WTC11 (cell line): ENCODE data around the gene C4orf50. TPM values are rescaled to one million over a fixed set of nuclear protein-coding genes. Genes with fewer than 3 reads are reported as not detected.

Experiments used
- ATAC-seq: fragments of 200-7000 bp; cut with Tn5 transposase; 2 replicates; pipeline ENCODE4 v1.10.0; 2021; ENCODE audit warnings: mild to moderate bottlenecking, moderate library complexity
- CTCF ChIA-PET: fragments of 300-600 bp; sonication (Branson Sonifier 250); formaldehyde crosslinking; loops from one replicate; lab custom pipeline; 2021; ENCODE audit warnings: antibody characterized with exemption; lab: Charles Lee
- POLR2A ChIA-PET: fragments of 350-600 bp; sonication (Branson Sonifier 250); formaldehyde crosslinking; loops from one replicate; lab custom pipeline; 2021; ENCODE audit warnings: antibody characterized with exemption; lab: Charles Lee
- DNase-seq: peaks from one replicate; pipeline ENCODE4 v3.0.0; 2021; ENCODE audit warnings: low spot score
- H3K27ac Mint-ChIP-seq: 2 replicates; pipeline ENCODE4 v1.8.0; 2021; ENCODE audit warnings: mixed read lengths
- H3K27me3 Mint-ChIP-seq: 2 replicates; pipeline ENCODE4 v1.8.0; 2021; ENCODE audit warnings: low read depth, mild to moderate bottlenecking, moderate library complexity, mixed read lengths
- H3K36me3 Mint-ChIP-seq: 2 replicates; pipeline ENCODE4 v1.8.0; 2021; ENCODE audit warnings: mixed read lengths
- H3K4me1 Mint-ChIP-seq: 2 replicates; pipeline ENCODE4 v1.8.0; 2022; ENCODE audit warnings: mixed read lengths
- H3K4me3 Mint-ChIP-seq: 2 replicates; pipeline ENCODE4 v1.8.0; 2021; ENCODE audit warnings: mild to moderate bottlenecking, moderate library complexity, mixed read lengths
- H3K9me3 Mint-ChIP-seq: 2 replicates; pipeline ENCODE4 v1.8.0; 2021; ENCODE audit warnings: mixed read lengths
- IRF2 ChIP-seq: sonication (generic); formaldehyde crosslinking; IDR thresholded peaks from 2 replicates; pipeline ENCODE4 v1.8.0; 2022; ENCODE audit warnings: low read depth, missing genetic modification reagents, borderline replicate concordance
- MYBL2 ChIP-seq: sonication (generic); formaldehyde crosslinking; IDR thresholded peaks from 2 replicates; pipeline ENCODE4 v1.8.1; 2023; ENCODE audit warnings: mild to moderate bottlenecking, moderate library complexity, missing genetic modification reagents
- NFYB ChIP-seq: sonication (generic); formaldehyde crosslinking; conservative IDR thresholded peaks from 2 replicates; pipeline ENCODE4 v1.8.0; 2022; ENCODE audit warnings: low read depth, missing genetic modification reagents
- NR1H2 ChIP-seq: sonication (generic); formaldehyde crosslinking; IDR thresholded peaks from 2 replicates; pipeline ENCODE4 v1.9.0; 2021; ENCODE audit warnings: mild to moderate bottlenecking, moderate library complexity, missing genetic modification reagents
- NR2C2 ChIP-seq: sonication (generic); formaldehyde crosslinking; IDR thresholded peaks from 2 replicates; pipeline ENCODE4 v1.8.0; 2022; ENCODE audit warnings: mild to moderate bottlenecking, missing genetic modification reagents
- NR3C1 ChIP-seq: sonication (generic); formaldehyde crosslinking; conservative IDR thresholded peaks from 2 replicates; pipeline ENCODE4 v1.8.1; 2023; ENCODE audit warnings: low read depth, mild to moderate bottlenecking, missing genetic modification reagents
- PRRX2 ChIP-seq: fragments of 250-450 bp; sonication (Bioruptor Pico); IDR thresholded peaks from 2 replicates; pipeline ENCODE4 v1.8.0; 2021; ENCODE audit warnings: mild to moderate bottlenecking
- RELA ChIP-seq: sonication (generic); formaldehyde crosslinking; IDR thresholded peaks from 2 replicates; pipeline ENCODE4 v1.8.1; 2022; ENCODE audit warnings: missing genetic modification reagents, mild to moderate bottlenecking, borderline replicate concordance
- SMAD3 ChIP-seq: sonication (generic); formaldehyde crosslinking; IDR thresholded peaks from 2 replicates; pipeline ENCODE4 v1.8.0; 2022; ENCODE audit warnings: missing genetic modification reagents, mild to moderate bottlenecking, borderline replicate concordance
- TCF7 ChIP-seq: sonication (generic); formaldehyde crosslinking; IDR thresholded peaks from 2 replicates; pipeline ENCODE4 v1.8.0; 2022; ENCODE audit warnings: mild to moderate bottlenecking, low read depth, missing genetic modification reagents, moderate library complexity
- ZNF121 ChIP-seq: sonication (generic); formaldehyde crosslinking; IDR thresholded peaks from 2 replicates; pipeline ENCODE4 v1.8.0; 2023; ENCODE audit warnings: missing genetic modification reagents
- ZNF219 ChIP-seq: sonication (generic); formaldehyde crosslinking; IDR thresholded peaks from 2 replicates; pipeline ENCODE4 v1.8.0; 2023; ENCODE audit warnings: missing genetic modification reagents, mild to moderate bottlenecking, borderline replicate concordance
- ZNF416 ChIP-seq: fragments of 250-450 bp; sonication (Bioruptor Pico); IDR thresholded peaks from 2 replicates; pipeline ENCODE4 v1.9.0; 2021; ENCODE audit warnings: mild to moderate bottlenecking, inconsistent platforms
- ZNF671 ChIP-seq: fragments of 250-450 bp; sonication (Bioruptor Pico); IDR thresholded peaks from 2 replicates; pipeline ENCODE4 v1.8.0; 2021; ENCODE audit warnings: mild to moderate bottlenecking
- total RNA-seq: library from RNA; stranded (reverse); gene quantifications from 3 replicates; pipeline ENCODE4 v1.2.3, GENCODE V29; 2021
- TF ChIP-seq, protein P1 (sequence below): fragments of 250-450 bp; sonication (Bioruptor Pico); IDR thresholded peaks from 2 replicates; pipeline ENCODE4 v1.9.0; 2021; ENCODE audit warnings: mild to moderate bottlenecking, borderline replicate concordance
- TF ChIP-seq, protein P2 (sequence below): sonication (generic); formaldehyde crosslinking; IDR thresholded peaks from 2 replicates; pipeline ENCODE4 v1.8.1; 2022; ENCODE audit warnings: low read depth, missing genetic modification reagents, borderline replicate concordance
- TF ChIP-seq, protein P3 (sequence below): sonication (generic); formaldehyde crosslinking; IDR thresholded peaks from 2 replicates; pipeline ENCODE4 v1.8.1; 2022; ENCODE audit warnings: mild to moderate bottlenecking, moderate library complexity, missing genetic modification reagents
- TF ChIP-seq, protein P4 (sequence below): fragments of 250-450 bp; sonication (Bioruptor Pico); IDR thresholded peaks from 2 replicates; pipeline ENCODE4 v2.1.2; 2022; ENCODE audit warnings: mild to moderate bottlenecking, moderate library complexity
- TF ChIP-seq, protein P5 (sequence below): sonication (generic); formaldehyde crosslinking; IDR thresholded peaks from 2 replicates; pipeline ENCODE4 v1.8.0; 2022; ENCODE audit warnings: mild to moderate bottlenecking, missing genetic modification reagents
- TF ChIP-seq, protein P6 (sequence below): sonication (generic); formaldehyde crosslinking; IDR thresholded peaks from 2 replicates; pipeline ENCODE4 v1.8.0; 2022; ENCODE audit warnings: missing genetic modification reagents

The C4orf50 gene
- total RNA-seq, 1 experiment from 2014 or later: 0.17 TPM

DNA sequence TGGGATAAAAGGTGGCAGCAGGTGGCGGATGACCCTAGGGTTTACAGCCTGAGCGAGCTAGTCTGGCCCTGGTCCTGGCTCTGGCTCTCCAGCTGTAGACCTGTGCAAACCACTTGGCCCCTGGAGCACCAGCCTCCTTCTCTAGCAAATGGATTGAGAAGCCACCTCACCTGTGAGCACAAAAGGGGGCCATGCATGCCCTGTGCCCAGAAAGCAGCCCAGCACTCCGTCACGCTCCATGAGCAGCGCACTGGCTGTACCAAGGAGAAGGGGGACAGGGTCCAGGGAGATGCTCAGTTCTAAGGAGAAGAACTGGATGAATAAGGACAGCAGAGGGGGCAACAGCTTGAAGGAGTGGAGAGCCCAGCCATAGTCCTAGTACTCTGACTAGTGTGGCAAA is 46.9 kb upstream of the C4orf50 start:
- no peak for ATAC-seq

DNA sequence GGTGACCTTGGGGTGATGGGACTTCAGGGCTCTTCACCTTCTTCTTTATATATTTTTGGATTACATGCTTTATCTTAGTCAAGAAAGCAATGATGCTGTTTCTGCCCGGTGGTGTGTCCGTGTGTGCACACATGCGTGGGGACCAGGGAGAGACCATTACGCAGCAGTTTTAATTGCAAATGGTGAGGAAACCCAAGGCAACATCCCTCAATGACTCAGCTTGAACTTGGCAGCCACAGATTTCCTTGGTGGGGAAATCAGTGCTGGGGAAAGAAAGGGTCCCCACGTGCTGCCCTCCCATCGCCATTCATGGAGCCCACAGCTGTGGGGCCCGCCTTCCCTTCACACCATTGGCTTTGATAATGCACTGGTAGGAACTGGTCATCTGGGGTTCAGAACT is 46.2 kb upstream of the C4orf50 start:
- TF ChIP-seq ZNF671 (CRISPR knock-in tag) (no peak), NFYB (CRISPR knock-in tag) (no peak), PRRX2 (CRISPR knock-in tag) (no peak)
- TF ChIP-seq, all 79 proteins: peak for 0
- no peak overlapping the region for H3K4me3 Mint-ChIP-seq
- ATAC-seq (no peak), DNase-seq (no peak)
- no peaks in the 10 kb centered on the region; the same call in 1 of the 2 replicates for H3K27me3 Mint-ChIP-seq
- no peaks in the 10 kb centered on the region for H3K4me1 Mint-ChIP-seq
- H3K27ac Mint-ChIP-seq: no peak overlapping the region
- CTCF ChIA-PET: no interaction called here
- peaks cover 21% of the 10 kb centered on the region for H3K36me3 Mint-ChIP-seq
- peaks cover 15% of the 10 kb centered on the region for H3K9me3 Mint-ChIP-seq
- POLR2A ChIA-PET: no interaction called here

More for the DNA sequence above, 46.9 kb upstream of the C4orf50 start:
- no peak overlapping the region for H3K4me3 Mint-ChIP-seq
- CTCF ChIA-PET: interaction anchor here (1.2 kb wide), 1 partner anchor 67 kb away, joined by 3 read pairs; no protein-coding TSS in a partner anchor
- H3K27me3 Mint-ChIP-seq: no peaks in the 10 kb centered on the region; the same call in 1 of the 2 replicates
- H3K36me3 Mint-ChIP-seq: peaks cover 13% of the 10 kb centered on the region
- POLR2A ChIA-PET: no interaction called here
- DNase-seq: no peak
- no peak overlapping the region for H3K27ac Mint-ChIP-seq
- H3K9me3 Mint-ChIP-seq: peaks cover 11% of the 10 kb centered on the region
- no peaks in the 10 kb centered on the region for H3K4me1 Mint-ChIP-seq
- TF ChIP-seq, protein P1, sequence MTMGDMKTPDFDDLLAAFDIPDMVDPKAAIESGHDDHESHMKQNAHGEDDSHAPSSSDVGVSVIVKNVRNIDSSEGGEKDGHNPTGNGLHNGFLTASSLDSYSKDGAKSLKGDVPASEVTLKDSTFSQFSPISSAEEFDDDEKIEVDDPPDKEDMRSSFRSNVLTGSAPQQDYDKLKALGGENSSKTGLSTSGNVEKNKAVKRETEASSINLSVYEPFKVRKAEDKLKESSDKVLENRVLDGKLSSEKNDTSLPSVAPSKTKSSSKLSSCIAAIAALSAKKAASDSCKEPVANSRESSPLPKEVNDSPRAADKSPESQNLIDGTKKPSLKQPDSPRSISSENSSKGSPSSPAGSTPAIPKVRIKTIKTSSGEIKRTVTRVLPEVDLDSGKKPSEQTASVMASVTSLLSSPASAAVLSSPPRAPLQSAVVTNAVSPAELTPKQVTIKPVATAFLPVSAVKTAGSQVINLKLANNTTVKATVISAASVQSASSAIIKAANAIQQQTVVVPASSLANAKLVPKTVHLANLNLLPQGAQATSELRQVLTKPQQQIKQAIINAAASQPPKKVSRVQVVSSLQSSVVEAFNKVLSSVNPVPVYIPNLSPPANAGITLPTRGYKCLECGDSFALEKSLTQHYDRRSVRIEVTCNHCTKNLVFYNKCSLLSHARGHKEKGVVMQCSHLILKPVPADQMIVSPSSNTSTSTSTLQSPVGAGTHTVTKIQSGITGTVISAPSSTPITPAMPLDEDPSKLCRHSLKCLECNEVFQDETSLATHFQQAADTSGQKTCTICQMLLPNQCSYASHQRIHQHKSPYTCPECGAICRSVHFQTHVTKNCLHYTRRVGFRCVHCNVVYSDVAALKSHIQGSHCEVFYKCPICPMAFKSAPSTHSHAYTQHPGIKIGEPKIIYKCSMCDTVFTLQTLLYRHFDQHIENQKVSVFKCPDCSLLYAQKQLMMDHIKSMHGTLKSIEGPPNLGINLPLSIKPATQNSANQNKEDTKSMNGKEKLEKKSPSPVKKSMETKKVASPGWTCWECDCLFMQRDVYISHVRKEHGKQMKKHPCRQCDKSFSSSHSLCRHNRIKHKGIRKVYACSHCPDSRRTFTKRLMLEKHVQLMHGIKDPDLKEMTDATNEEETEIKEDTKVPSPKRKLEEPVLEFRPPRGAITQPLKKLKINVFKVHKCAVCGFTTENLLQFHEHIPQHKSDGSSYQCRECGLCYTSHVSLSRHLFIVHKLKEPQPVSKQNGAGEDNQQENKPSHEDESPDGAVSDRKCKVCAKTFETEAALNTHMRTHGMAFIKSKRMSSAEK (CRISPR knock-in tag): no peak
- TF ChIP-seq ZNF219 (CRISPR knock-in tag): no peak
- TF ChIP-seq, protein P2, sequence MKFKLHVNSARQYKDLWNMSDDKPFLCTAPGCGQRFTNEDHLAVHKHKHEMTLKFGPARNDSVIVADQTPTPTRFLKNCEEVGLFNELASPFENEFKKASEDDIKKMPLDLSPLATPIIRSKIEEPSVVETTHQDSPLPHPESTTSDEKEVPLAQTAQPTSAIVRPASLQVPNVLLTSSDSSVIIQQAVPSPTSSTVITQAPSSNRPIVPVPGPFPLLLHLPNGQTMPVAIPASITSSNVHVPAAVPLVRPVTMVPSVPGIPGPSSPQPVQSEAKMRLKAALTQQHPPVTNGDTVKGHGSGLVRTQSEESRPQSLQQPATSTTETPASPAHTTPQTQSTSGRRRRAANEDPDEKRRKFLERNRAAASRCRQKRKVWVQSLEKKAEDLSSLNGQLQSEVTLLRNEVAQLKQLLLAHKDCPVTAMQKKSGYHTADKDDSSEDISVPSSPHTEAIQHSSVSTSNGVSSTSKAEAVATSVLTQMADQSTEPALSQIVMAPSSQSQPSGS (CRISPR knock-in tag): no peak
- no peak for TF ChIP-seq ZNF121 (CRISPR knock-in tag)
- TF ChIP-seq, protein P3, sequence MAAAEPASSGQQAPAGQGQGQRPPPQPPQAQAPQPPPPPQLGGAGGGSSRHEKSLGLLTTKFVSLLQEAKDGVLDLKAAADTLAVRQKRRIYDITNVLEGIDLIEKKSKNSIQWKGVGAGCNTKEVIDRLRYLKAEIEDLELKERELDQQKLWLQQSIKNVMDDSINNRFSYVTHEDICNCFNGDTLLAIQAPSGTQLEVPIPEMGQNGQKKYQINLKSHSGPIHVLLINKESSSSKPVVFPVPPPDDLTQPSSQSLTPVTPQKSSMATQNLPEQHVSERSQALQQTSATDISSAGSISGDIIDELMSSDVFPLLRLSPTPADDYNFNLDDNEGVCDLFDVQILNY: no peak
- no peak for TF ChIP-seq RELA (CRISPR knock-in tag)
- TF ChIP-seq, protein P4, sequence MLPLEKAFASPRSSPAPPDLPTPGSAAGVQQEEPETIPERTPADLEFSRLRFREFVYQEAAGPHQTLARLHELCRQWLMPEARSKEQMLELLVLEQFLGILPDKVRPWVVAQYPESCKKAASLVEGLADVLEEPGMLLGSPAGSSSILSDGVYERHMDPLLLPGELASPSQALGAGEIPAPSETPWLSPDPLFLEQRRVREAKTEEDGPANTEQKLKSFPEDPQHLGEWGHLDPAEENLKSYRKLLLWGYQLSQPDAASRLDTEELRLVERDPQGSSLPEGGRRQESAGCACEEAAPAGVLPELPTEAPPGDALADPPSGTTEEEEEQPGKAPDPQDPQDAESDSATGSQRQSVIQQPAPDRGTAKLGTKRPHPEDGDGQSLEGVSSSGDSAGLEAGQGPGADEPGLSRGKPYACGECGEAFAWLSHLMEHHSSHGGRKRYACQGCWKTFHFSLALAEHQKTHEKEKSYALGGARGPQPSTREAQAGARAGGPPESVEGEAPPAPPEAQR: no peak
- TF ChIP-seq, all 79 proteins: peak for 0

DNA sequence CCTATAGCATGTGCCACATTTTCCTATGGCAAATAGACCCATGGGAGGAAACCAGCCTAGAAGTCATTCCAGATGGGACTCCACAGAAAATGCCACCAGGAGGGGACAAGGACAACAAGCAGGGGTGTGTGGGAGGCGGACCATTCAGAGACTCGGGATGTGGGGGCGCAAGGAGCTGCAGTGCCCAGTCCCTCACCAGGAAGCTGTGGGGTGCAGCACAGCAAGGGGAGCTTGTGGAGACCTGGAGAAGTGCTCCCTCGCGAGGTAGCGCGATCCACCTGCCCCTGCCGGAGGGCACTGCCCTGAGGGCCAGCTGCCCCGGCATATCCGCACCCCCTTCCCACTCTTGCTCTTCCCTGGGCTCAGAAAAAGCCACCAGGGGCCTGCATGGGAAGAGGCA is 45.5 kb upstream of the C4orf50 start:
- ChIA-PET CTCF (no interaction called here), POLR2A (no interaction called here)
- Mint-ChIP-seq H3K4me1 (no peaks in the 10 kb centered on the region), H3K27ac (no peak overlapping the region), H3K9me3 (peaks cover 22% of the 10 kb centered on the region), H3K27me3 (no peaks in the 10 kb centered on the region; the same call in 1 of the 2 replicates), H3K36me3 (peaks cover 28% of the 10 kb centered on the region), H3K4me3 (no peak overlapping the region)
- DNase-seq (no peak), ATAC-seq (no peak)
- TF ChIP-seq SMAD3 (CRISPR knock-in tag) (no peak), NR2C2 (CRISPR knock-in tag) (no peak), NR3C1 (CRISPR knock-in tag) (no peak), TCF7 (CRISPR knock-in tag) (no peak), NR1H2 (CRISPR knock-in tag) (no peak), NFYB (CRISPR knock-in tag) (no peak), IRF2 (CRISPR knock-in tag) (no peak), ZNF416 (CRISPR knock-in tag) (no peak), MYBL2 (CRISPR knock-in tag) (no peak)
- TF ChIP-seq, protein P5, sequence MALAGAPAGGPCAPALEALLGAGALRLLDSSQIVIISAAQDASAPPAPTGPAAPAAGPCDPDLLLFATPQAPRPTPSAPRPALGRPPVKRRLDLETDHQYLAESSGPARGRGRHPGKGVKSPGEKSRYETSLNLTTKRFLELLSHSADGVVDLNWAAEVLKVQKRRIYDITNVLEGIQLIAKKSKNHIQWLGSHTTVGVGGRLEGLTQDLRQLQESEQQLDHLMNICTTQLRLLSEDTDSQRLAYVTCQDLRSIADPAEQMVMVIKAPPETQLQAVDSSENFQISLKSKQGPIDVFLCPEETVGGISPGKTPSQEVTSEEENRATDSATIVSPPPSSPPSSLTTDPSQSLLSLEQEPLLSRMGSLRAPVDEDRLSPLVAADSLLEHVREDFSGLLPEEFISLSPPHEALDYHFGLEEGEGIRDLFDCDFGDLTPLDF (CRISPR knock-in tag): no peak
- TF ChIP-seq, protein P6, sequence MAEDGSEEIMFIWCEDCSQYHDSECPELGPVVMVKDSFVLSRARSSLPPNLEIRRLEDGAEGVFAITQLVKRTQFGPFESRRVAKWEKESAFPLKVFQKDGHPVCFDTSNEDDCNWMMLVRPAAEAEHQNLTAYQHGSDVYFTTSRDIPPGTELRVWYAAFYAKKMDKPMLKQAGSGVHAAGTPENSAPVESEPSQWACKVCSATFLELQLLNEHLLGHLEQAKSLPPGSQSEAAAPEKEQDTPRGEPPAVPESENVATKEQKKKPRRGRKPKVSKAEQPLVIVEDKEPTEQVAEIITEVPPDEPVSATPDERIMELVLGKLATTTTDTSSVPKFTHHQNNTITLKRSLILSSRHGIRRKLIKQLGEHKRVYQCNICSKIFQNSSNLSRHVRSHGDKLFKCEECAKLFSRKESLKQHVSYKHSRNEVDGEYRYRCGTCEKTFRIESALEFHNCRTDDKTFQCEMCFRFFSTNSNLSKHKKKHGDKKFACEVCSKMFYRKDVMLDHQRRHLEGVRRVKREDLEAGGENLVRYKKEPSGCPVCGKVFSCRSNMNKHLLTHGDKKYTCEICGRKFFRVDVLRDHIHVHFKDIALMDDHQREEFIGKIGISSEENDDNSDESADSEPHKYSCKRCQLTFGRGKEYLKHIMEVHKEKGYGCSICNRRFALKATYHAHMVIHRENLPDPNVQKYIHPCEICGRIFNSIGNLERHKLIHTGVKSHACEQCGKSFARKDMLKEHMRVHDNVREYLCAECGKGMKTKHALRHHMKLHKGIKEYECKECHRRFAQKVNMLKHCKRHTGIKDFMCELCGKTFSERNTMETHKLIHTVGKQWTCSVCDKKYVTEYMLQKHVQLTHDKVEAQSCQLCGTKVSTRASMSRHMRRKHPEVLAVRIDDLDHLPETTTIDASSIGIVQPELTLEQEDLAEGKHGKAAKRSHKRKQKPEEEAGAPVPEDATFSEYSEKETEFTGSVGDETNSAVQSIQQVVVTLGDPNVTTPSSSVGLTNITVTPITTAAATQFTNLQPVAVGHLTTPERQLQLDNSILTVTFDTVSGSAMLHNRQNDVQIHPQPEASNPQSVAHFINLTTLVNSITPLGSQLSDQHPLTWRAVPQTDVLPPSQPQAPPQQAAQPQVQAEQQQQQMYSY: no peak
